NCI-H2227 treated with DMSO at 0.1 percent for 48 hours (cell line): Measurements from ENCODE around the gene SUGT1.
"Not testable (repeated sequence)": the region's sequence is repeated elsewhere in the genome, so short reads cannot be mapped to it uniquely, and the experiment has no call there.

Experiments
- DNase-seq: peaks from one replicate; lab custom pipeline; 2025; lab: John Stamatoyannopoulos, UW

The SUGT1 gene

GRCh38 chr13:52652196-52652979 lies at the start of gene SUGT1:
Gene SUGT1, plus strand, starts transcription at chr13:52652836. Its CDS starts 85 bp downstream, at chr13:52652921.
- DNase-seq: peak; percentile 97

GRCh38 chr13:52603316-52603715 lies 49.3 kb upstream of the SUGT1 start:
- DNase-seq: not testable (repeated sequence)

GRCh38 chr13:52606126-52606525 lies 46.5 kb upstream of the SUGT1 start:
- DNase-seq: not testable (repeated sequence)

GRCh38 chr13:52606795-52607194 lies 45.8 kb upstream of the SUGT1 start:
- DNase-seq: not testable (repeated sequence)

- not testable (repeated sequence) for DNase-seq
These were observed 44.5 kb upstream of the SUGT1 start for GRCh38 chr13:52608184-52608583.

- DNase-seq: peak; percentile 5
These were observed 43.5 kb upstream of the SUGT1 start for GRCh38 chr13:52609013-52609606.

GRCh38 chr13:52610158-52610557 lies 42.5 kb upstream of the SUGT1 start:
- DNase-seq: not testable (repeated sequence)

- DNase-seq: no peak
These were observed 37.4 kb upstream of the SUGT1 start for GRCh38 chr13:52615134-52615801.

- no peak for DNase-seq
These were observed 36.8 kb upstream of the SUGT1 start for GRCh38 chr13:52615812-52616211.

- peak; percentile 87 for DNase-seq
These were observed 35.3 kb upstream of the SUGT1 start for GRCh38 chr13:52617070-52618060.

- DNase-seq: not testable (repeated sequence)
These were observed 21.4 kb upstream of the SUGT1 start for GRCh38 chr13:52631083-52631690.

GRCh38 chr13:52638666-52639328 lies 13.8 kb upstream of the SUGT1 start:
- no peak for DNase-seq

GRCh38 chr13:52642131-52642530 lies 10.5 kb upstream of the SUGT1 start, which contains the start of gene HNRNPA1L2:
Gene HNRNPA1L2, plus strand, starts transcription at chr13:52642431. Its CDS starts 62 bp downstream, at chr13:52642493.
- DNase-seq: no peak

- no peak for DNase-seq
These were observed 8.5 kb upstream of the SUGT1 start for GRCh38 chr13:52644108-52644507.

GRCh38 chr13:52646967-52647366 lies 5.7 kb upstream of the SUGT1 start:
- DNase-seq: no peak

- DNase-seq: no peak
These were observed 1.9 kb upstream of the SUGT1 start for GRCh38 chr13:52650731-52651130.

GRCh38 chr13:52651897-52652195 lies 790 bp upstream of the SUGT1 start:
- no peak for DNase-seq

- no peak for DNase-seq
These were observed 306 bp downstream of the SUGT1 start for GRCh38 chr13:52652980-52653303.

- no peak for DNase-seq
These were observed 6.7 kb downstream of the SUGT1 start for GRCh38 chr13:52659340-52659739.

GRCh38 chr13:52664272-52664671 lies 11.6 kb downstream of the SUGT1 start:
- no peak for DNase-seq

- peak; percentile 2 for DNase-seq
These were observed 12.7 kb downstream of the SUGT1 start for GRCh38 chr13:52665325-52665724.
